ENCODE data around the gene KCNT2.

The KCNT2 gene

GRCh38 chr1:196462086-196462485 lies 146.2 kb downstream of the KCNT2 start:
- TF ChIP-seq CTCF (IDR thresholded peaks at IDR 0.05): no peak
- no peak overlapping the region for H3K27ac ChIP-seq
- no peaks in the 10 kb centered on the region for H3K9me3 ChIP-seq
- no peak overlapping the region for H3K4me3 ChIP-seq
- intact Hi-C loops (cut with DNase I; ENCODE audit: low total_unique reads): no loop called here
- no peaks in the 10 kb centered on the region for H3K27me3 ChIP-seq
- no peak for DNase-seq
- H3K36me3 ChIP-seq: no peaks in the 10 kb centered on the region
- H3K4me1 ChIP-seq: no peaks in the 10 kb centered on the region

GRCh38 chr1:196461521-196461920 lies 146.7 kb downstream of the KCNT2 start:
- H3K9me3 ChIP-seq: no peaks in the 10 kb centered on the region
- H3K36me3 ChIP-seq: no peaks in the 10 kb centered on the region
- no peaks in the 10 kb centered on the region for H3K27me3 ChIP-seq
- no peaks in the 10 kb centered on the region for H3K4me1 ChIP-seq
- DNase-seq: no peak
- no peak overlapping the region for H3K27ac ChIP-seq
- no peak for TF ChIP-seq CTCF (IDR thresholded peaks at IDR 0.05)
- intact Hi-C loops (cut with DNase I; ENCODE audit: low total_unique reads): no loop called here
- H3K4me3 ChIP-seq: no peak overlapping the region

- no peak overlapping the region for H3K27ac ChIP-seq
Observed at GRCh38 chr1:196459383-196459782, 148.9 kb downstream of the KCNT2 start.

GRCh38 chr1:196454792-196455191 lies 153.4 kb downstream of the KCNT2 start:
- H3K27ac ChIP-seq: no peak overlapping the region
- no peaks in the 10 kb centered on the region for H3K4me1 ChIP-seq
- H3K9me3 ChIP-seq: no peaks in the 10 kb centered on the region
- no peak for TF ChIP-seq CTCF (IDR thresholded peaks at IDR 0.05)
- H3K27me3 ChIP-seq: no peaks in the 10 kb centered on the region
- no peaks in the 10 kb centered on the region for H3K36me3 ChIP-seq
- no peak for DNase-seq
- intact Hi-C loops (cut with DNase I; ENCODE audit: low total_unique reads): no loop called here
- no peak overlapping the region for H3K4me3 ChIP-seq

More at GRCh38 chr1:196459383-196459782, 148.9 kb downstream of the KCNT2 start:
- intact Hi-C loops (cut with DNase I; ENCODE audit: low total_unique reads): no loop called here
- Histone ChIP-seq H3K4me3 (no peak overlapping the region), H3K27me3 (no peaks in the 10 kb centered on the region), H3K4me1 (no peaks in the 10 kb centered on the region), H3K36me3 (no peaks in the 10 kb centered on the region), H3K9me3 (no peaks in the 10 kb centered on the region)
- no peak for DNase-seq
- TF ChIP-seq CTCF (IDR thresholded peaks at IDR 0.05): no peak

- Histone ChIP-seq H3K27ac (no peak overlapping the region), H3K4me1 (no peaks in the 10 kb centered on the region), H3K4me3 (no peak overlapping the region), H3K9me3 (no peaks in the 10 kb centered on the region), H3K36me3 (no peaks in the 10 kb centered on the region), H3K27me3 (no peaks in the 10 kb centered on the region)
- TF ChIP-seq CTCF (IDR thresholded peaks at IDR 0.05): no peak
- intact Hi-C loops (cut with DNase I; ENCODE audit: low total_unique reads): no loop called here
- no peak for DNase-seq
Observed at GRCh38 chr1:196451103-196451502, 157.1 kb downstream of the KCNT2 start.
